Esophagus squamous epithelium (tissue), 5 donors: Measurements from ENCODE around the gene THSD7A. TPM values are rescaled to one million over a fixed set of nuclear protein-coding genes. Genes with fewer than 3 reads are reported as not detected.

ENCODE experiments used
- DNase-seq: peaks from one replicate; lab custom pipeline; 2025; lab: John Stamatoyannopoulos, UW
- H3K27ac ChIP-seq, 4 donors: fragments of 200-600 bp; sonication (generic); one replicate each; pipeline ENCODE4 v1.5.1; 2016 to 2019; ENCODE audit warnings: mild to moderate bottlenecking in 1 of 4
- H3K27me3 ChIP-seq, 4 donors: fragments of 200-600 bp; sonication (generic); 1 replicate in 3 of 4; 2 replicates in 1 of 4; pipeline versions ENCODE4 v1.5.1 to v1.6.0; 2017 to 2021; ENCODE audit warnings: antibody characterized with exemption in 1 of 4
- H3K36me3 ChIP-seq, 3 donors: fragments of 200-600 bp; sonication (generic); one replicate each; pipeline ENCODE4 v1.5.1; 2016 to 2019
- H3K4me1 ChIP-seq, 3 donors: fragments of 200-600 bp; sonication (generic); one replicate each; pipeline ENCODE4 v1.5.1; 2017 to 2019
- H3K4me3 ChIP-seq, 4 donors: fragments of 200-600 bp; sonication (generic); 1 replicate in 3 of 4; 2 replicates in 1 of 4; pipeline ENCODE4 v1.5.1; 2016 to 2019; ENCODE audit warnings: mild to moderate bottlenecking in 2 of 4, moderate library complexity in 1 of 4
- H3K9me3 ChIP-seq, 3 donors: fragments of 200-600 bp; sonication (generic); one replicate each; pipeline ENCODE4 v1.5.1; 2016 to 2019
- POLR2A ChIP-seq, 4 donors: fragments of 450-650 bp; IDR thresholded peaks; one replicate each; pipeline ENCODE4 v1.6.1; 2017; ENCODE audit warnings: antibody characterized with exemption in 4 of 4, mild to moderate bottlenecking in 4 of 4, moderate library complexity in 3 of 4
- WGBS, 2 donors: methylation state at CpG; one replicate each; pipeline ENCODE4 v1.1.5; 2018; 5-methylcytosine and 5-hydroxymethylcytosine counted together
- intact Hi-C: fragments of 100-400 bp; cut with DNase I; formaldehyde crosslinking; loops from one replicate; pipeline ENCODE4 v1.15.0; 2022
- total RNA-seq, 4 donors: library from RNA; depleted of rRNA; stranded (reverse); fragments of >200 nt; gene quantifications; one replicate each; pipeline ENCODE4 v1.1.0, GENCODE V29; 2016
- TF ChIP-seq, protein P1 (sequence below), 6 experiments: fragments of 450-650 bp in 4 of 6; fragments of 200-600 bp in 2 of 6; sonication (generic) in 2 of 6; IDR thresholded peaks; one replicate each; pipeline ENCODE4 v1.5.1; 2016 to 2019; ENCODE audit warnings: antibody characterized with exemption in 6 of 6, mild to moderate bottlenecking in 4 of 6, moderate library complexity in 4 of 6
- donor health status: DM: yes; HTN: yes; CAD: no.

Gene THSD7A
- total RNA-seq, 4 donors from 2014 or later = 0.57 to 2.5 (median 1.4) TPM; not detected in 1

- H3K4me3 ChIP-seq = no peak overlapping the region
- H3K27ac ChIP-seq = no peak overlapping the region
- no peaks in the 10 kb centered on the region for H3K27me3 ChIP-seq
- H3K4me1 ChIP-seq = no peaks in the 10 kb centered on the region
- H3K36me3 ChIP-seq = no peaks in the 10 kb centered on the region
- intact Hi-C loops = no loop called here
- H3K9me3 ChIP-seq = no peaks in the 10 kb centered on the region
- TF ChIP-seq POLR2A (IDR thresholded peaks at IDR 0.05) = no peak
- DNase-seq = no peak
These were observed 488.9 kb downstream of the THSD7A start for GRCh38 chr7:11343136-11343535.

- H3K9me3 ChIP-seq = no peaks in the 10 kb centered on the region
- TF ChIP-seq POLR2A (IDR thresholded peaks at IDR 0.05) = no peak
- TF ChIP-seq, protein P1, sequence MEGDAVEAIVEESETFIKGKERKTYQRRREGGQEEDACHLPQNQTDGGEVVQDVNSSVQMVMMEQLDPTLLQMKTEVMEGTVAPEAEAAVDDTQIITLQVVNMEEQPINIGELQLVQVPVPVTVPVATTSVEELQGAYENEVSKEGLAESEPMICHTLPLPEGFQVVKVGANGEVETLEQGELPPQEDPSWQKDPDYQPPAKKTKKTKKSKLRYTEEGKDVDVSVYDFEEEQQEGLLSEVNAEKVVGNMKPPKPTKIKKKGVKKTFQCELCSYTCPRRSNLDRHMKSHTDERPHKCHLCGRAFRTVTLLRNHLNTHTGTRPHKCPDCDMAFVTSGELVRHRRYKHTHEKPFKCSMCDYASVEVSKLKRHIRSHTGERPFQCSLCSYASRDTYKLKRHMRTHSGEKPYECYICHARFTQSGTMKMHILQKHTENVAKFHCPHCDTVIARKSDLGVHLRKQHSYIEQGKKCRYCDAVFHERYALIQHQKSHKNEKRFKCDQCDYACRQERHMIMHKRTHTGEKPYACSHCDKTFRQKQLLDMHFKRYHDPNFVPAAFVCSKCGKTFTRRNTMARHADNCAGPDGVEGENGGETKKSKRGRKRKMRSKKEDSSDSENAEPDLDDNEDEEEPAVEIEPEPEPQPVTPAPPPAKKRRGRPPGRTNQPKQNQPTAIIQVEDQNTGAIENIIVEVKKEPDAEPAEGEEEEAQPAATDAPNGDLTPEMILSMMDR (IDR thresholded peaks at IDR 0.05) = peak in 1 of 6 experiments; percentile 7
- no peak overlapping the region for H3K27ac ChIP-seq
- no peak overlapping the region for H3K4me3 ChIP-seq
- no peaks in the 10 kb centered on the region for H3K4me1 ChIP-seq
- intact Hi-C loops = no loop called here
- H3K27me3 ChIP-seq = no peaks in the 10 kb centered on the region
- 15 to 33% methylated on average over 4 of the region's 4 CpGs for WGBS, 2 donors
- H3K36me3 ChIP-seq = no peaks in the 10 kb centered on the region
- no peak for DNase-seq
These were observed 490.6 kb downstream of the THSD7A start for GRCh38 chr7:11341285-11341944.

- H3K36me3 ChIP-seq = no peaks in the 10 kb centered on the region
- TF ChIP-seq, protein P1 (IDR thresholded peaks at IDR 0.05) = no peak
- no peak for TF ChIP-seq POLR2A (IDR thresholded peaks at IDR 0.05)
- intact Hi-C loops = no loop called here
- DNase-seq = no peak
- H3K4me1 ChIP-seq = no peaks in the 10 kb centered on the region
- H3K27me3 ChIP-seq = no peaks in the 10 kb centered on the region
- 37 to 38% methylated on average over 2 of the region's 2 CpGs for WGBS, 2 donors
- H3K9me3 ChIP-seq = no peaks in the 10 kb centered on the region
- no peak overlapping the region for H3K27ac ChIP-seq
- no peak overlapping the region for H3K4me3 ChIP-seq
These were observed 495.6 kb downstream of the THSD7A start for GRCh38 chr7:11336432-11336831.

GRCh38 chr7:11335947-11336346, 496.1 kb downstream of the THSD7A start:
- TF ChIP-seq POLR2A (IDR thresholded peaks at IDR 0.05) = no peak
- TF ChIP-seq, protein P1 (IDR thresholded peaks at IDR 0.05) = no peak

DNA sequence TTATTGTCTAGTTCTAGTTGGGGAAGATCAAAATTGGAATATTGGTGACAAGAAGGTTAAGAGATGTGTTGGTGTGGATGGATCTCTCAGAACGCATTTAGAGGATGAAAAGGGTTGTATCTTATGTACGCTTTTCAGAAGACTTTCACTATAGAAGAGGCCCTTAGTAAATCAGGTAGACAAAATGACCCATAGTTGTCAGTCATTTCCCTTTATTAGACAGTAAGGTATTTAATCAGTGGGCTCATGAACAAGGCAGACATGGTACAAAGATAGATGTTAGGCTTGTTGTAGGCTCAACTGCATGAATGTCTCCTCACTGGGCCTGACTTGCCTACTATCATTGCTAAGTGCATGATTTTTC, 499.2 kb downstream of the THSD7A start:
- no peak for DNase-seq
- Histone ChIP-seq H3K27me3 (no peaks in the 10 kb centered on the region), H3K36me3 (no peaks in the 10 kb centered on the region), H3K4me3 (no peak overlapping the region), H3K27ac (no peak overlapping the region), H3K9me3 (no peaks in the 10 kb centered on the region), H3K4me1 (no peaks in the 10 kb centered on the region)
- TF ChIP-seq, protein P1 (IDR thresholded peaks at IDR 0.05) = no peak
- TF ChIP-seq POLR2A (IDR thresholded peaks at IDR 0.05) = no peak
- WGBS, 2 donors = 70 to 77% methylated on average over 2 of the region's 2 CpGs
- intact Hi-C loops = no loop called here

More at GRCh38 chr7:11335947-11336346, 496.1 kb downstream of the THSD7A start:
- no peaks in the 10 kb centered on the region for H3K4me1 ChIP-seq
- H3K27ac ChIP-seq = no peak overlapping the region
- DNase-seq = no peak
- H3K27me3 ChIP-seq = no peaks in the 10 kb centered on the region
- no peaks in the 10 kb centered on the region for H3K36me3 ChIP-seq
- 42 to 50% methylated on average over 4 of the region's 4 CpGs for WGBS, 2 donors
- H3K9me3 ChIP-seq = no peaks in the 10 kb centered on the region
- no peak overlapping the region for H3K4me3 ChIP-seq
- intact Hi-C loops = no loop called here
